ENCODE data around the gene ASPDH.
"Not testable (repeated sequence)": the region's sequence is repeated elsewhere in the genome, so short reads cannot be mapped to it uniquely, and the experiment has no call there.

ASPDH gene

GRCh38 chr19:50547385-50548190 is 33.9 kb upstream of the ASPDH start:
- no peak for DNase-seq (ENCODE audit: low read depth)

DNA sequence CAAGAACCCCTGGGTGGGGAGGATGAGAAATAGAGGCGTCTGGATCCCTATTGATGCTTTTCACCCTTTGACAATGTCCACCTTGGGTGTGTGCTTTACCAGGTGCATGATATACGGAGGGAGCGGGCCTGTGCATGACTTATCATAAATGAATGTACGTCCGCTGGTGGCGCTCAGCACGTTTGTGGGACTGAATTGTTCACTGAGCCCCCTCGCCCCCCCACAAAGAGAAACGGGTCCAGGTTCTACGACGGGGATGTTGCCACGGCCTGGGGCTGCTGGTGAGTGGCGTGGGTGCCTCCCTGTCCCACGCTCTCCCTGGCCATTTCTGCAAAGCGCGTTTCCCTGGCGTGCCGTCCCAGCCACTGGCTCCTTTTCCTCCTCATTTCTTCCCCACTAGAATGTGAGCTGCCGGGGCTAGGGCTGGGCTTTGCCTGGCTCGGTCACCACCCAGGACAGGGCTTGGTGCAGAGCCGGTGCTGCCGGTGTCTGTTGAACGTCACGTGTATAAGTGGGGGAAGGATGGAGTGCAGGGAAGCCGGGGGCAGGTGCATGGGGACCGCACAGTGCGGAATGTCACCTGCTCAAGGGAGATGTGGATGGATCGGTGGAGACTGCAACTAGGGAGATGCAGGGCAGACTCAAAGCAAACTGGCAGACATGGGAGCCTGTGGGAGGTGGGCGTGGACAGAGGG is 33.0 kb upstream of the ASPDH start:
- DNase-seq (ENCODE audit: low read depth), result no peak

DNA sequence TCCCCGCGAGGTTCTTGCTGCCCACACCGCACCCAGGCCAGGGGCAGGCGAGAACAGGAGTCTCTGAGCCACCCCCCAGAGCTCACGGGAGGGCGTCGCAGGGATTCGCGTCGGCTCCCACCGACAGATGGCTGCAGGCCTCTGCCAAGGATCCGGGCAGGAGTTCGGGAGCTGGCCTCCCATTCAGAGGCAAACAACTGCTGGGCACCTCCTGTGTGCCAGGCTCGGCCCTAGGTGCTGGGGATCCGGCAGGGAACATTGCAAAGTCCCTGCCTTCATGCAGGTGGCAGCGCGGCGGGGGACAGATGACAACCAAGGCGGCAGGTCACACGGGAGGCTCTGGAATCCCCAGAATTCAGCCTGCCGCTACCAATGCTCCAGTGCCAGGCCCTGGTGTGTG is 29.2 kb upstream of the ASPDH start:
- DNase-seq (ENCODE audit: low read depth), result no peak

DNA sequence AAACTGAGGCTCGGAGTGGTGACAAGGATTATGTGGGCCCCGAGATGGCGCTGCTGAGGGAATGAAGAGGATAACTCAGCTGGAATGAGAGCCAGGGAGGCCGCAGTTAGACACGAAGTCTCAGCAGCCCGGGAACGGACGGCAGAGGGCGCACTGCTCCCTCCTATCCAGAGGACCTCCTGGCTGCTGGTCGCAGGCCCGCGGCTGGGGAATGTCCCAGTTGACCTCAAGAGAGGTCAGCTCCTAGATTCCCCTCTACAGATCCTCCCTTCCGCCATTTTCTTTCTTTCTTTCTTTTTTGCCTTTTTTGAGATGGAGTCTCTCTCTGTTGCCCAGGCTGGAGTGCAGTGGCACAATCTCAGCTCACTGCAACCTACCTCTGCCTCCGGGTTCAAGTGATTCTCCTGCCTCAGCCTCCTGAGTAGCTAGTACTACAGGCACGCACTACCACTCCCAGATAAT is 24.1 kb upstream of the ASPDH start:
- DNase-seq (ENCODE audit: low read depth), result peak; percentile 18

GRCh38 chr19:50537306-50537685 is 23.6 kb upstream of the ASPDH start:
- no peak for DNase-seq (ENCODE audit: low read depth)

DNA sequence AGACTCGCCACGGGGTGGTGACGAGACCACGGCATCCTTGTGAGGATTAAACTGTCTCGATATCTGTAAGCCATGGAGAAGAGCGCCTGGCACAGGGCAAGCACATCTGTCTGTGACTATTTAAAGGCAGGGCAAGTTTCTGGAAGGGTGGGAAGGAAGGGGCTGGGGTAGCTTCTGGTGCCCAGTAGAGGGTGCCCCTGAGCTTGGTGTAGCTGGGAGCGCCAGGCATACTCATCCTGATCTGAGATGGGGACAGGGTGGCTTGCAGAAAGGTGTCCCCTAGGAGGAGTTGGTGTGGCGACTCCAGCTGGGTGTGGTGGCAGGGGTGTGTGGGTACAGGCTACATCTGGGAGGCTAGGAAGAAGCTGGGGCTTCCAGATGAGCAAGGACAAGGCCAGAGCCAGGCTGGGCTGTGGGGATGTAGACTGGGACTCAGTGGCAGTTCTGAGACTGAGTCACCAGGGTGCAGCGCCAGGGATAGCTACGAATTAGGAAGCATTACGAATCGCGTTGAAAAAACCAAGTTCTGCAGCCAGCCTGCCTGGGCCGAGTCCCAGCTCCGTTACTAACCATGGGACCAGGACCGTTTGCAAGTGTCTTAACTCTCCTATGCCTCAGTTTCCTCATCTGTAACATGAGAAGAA is 23.1 kb upstream of the ASPDH start:
- no peak for DNase-seq (ENCODE audit: low read depth)

- no peak for DNase-seq (ENCODE audit: low read depth)
Measured at GRCh38 chr19:50535672-50536187, 22.0 kb upstream of the ASPDH start.

- no peak for DNase-seq (ENCODE audit: low read depth)
Measured at GRCh38 chr19:50534478-50534877, 20.8 kb upstream of the ASPDH start.

- DNase-seq (ENCODE audit: low read depth), result no peak
Measured at GRCh38 chr19:50532952-50533351, 19.2 kb upstream of the ASPDH start.

DNA sequence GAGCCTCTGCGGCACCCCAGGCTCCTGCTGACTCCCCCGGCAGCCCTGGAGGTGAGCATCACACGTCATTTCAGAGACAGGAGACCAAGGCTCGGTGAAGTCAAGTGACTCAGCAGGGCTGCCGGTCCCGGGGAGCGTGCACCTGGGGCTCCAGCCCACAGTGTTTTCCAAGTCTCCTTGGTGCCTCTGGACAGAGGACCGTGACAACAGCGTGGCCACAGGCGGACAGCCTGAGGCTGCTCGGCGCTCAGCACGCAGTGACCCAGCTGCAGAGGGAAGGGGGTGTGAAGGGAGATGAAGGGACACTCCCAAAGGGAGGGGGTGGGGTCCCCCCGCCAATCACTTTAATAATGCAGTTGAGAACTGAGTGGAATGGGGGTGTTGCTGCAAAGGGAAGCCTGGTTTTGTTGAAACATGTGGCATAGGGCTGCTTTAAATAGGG is 17.5 kb upstream of the ASPDH start:
- DNase-seq (ENCODE audit: low read depth), result no peak

- not testable (repeated sequence) for DNase-seq (ENCODE audit: low read depth)
Measured at GRCh38 chr19:50528052-50528451, 14.3 kb upstream of the ASPDH start.

DNA sequence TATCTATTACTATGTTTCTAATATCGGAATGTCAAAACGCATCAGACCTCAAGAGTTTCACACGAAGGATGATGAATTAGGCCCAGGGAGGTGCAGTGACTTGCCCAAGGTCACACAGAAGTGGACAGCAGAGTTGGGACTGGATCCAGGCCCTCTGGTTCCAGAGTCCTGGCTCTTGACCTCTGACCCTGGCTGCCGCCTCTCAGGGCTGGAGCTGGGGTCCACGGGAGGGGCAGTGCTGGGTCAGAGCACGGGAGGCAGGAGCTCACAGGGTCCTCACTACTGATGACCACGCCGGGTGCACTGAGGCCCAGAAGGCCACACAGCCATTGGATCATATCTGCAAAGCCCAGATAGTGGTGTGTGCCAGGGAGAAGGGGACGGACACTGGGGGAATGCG is 9.2 kb upstream of the ASPDH start:
- DNase-seq (ENCODE audit: low read depth), result no peak

GRCh38 chr19:50520822-50521465 is 7.2 kb upstream of the ASPDH start:
- no peak for DNase-seq (ENCODE audit: low read depth)

DNA sequence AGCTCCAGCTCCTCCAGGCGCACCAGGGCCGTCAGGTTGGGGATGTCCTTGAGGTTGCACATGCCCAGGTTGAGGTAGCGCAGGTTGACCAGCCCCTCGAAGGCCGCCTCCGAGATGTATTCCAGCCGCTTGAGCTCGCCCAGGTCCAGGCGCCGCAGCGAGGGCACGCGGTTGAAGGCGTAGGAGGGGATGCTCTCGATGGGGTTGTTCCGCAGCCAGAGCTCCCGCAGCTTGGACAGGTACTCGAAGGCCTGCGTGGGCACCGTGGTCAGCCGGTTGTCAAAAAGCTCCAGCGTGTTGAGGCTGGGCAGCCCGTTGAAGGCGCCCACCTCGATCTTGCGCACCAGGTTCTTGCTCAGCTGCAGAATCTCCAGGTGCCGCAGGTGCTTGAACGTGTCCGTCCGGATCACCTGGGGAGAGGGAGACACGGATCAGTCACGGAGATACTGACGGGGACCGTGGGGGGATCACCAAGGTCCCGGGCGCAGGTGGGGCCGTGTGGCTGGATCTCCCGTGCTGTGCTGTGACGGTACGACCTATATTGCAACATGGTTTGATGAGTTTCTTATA is 5.4 kb upstream of the ASPDH start:
- DNase-seq (ENCODE audit: low read depth), result no peak

DNA sequence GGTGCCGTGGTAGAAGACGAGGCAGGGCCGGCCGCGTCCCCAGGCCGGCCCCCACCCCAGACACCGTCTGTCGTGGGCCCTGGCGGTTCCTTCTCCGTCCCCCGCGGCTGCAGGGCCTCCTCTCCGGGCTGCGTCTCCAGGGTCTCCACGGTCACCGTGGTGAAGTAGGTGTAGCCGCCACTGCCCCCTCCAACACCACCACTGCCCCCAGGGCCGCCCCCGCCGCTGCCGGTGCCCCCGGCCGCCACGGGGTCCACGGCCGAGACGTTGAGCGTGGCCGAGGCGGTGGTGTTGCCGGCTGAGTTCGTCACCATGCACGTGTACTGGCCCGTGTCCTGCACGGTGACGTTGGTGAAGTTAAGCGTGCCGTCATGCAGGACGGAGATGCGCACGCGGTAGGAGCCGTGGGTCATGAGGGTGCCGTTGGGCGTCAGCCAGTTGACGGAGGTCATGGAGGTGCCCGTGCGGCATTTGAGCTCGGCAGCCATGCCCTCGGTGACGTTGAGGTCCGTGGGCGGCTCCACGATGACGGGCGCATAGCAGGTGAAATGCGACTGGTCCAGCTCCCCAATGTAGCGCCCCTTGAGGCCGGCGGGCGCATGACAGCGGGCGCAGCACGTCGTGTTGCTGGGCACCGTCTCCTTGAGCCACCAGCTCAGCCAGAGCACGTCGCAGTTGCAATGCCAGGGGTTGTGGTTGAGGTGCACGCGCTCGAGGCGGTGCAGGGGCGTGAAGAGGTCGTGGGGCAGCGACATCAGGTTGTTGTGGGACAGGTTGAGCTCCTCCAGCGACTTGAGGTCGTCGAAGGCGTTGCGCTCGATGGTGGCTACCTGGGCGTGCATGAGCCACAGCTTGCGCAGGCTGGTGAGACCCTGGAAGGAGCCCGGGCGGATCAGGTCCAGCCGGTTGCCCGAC is 4.6 kb upstream of the ASPDH start:
- DNase-seq (ENCODE audit: low read depth), result no peak

DNA sequence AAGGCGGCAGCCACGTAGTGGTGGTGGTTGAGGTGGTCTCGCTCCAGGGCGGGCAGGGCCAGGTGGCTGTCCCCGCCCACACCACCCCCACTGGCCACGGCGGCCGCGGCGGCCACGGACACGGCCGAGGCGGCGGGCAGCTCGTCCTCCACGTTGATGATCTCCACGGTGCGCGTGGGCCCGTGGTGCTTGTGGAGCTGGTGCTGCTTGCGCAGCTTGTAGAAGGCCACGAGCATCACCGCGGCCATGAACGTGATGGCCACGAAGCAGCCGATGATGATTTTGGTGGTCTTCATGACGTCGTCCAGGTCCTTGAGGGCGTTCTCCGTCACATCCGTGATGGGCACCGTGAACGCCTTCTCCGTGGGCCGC is 4.0 kb upstream of the ASPDH start:
- no peak for DNase-seq (ENCODE audit: low read depth)

DNA sequence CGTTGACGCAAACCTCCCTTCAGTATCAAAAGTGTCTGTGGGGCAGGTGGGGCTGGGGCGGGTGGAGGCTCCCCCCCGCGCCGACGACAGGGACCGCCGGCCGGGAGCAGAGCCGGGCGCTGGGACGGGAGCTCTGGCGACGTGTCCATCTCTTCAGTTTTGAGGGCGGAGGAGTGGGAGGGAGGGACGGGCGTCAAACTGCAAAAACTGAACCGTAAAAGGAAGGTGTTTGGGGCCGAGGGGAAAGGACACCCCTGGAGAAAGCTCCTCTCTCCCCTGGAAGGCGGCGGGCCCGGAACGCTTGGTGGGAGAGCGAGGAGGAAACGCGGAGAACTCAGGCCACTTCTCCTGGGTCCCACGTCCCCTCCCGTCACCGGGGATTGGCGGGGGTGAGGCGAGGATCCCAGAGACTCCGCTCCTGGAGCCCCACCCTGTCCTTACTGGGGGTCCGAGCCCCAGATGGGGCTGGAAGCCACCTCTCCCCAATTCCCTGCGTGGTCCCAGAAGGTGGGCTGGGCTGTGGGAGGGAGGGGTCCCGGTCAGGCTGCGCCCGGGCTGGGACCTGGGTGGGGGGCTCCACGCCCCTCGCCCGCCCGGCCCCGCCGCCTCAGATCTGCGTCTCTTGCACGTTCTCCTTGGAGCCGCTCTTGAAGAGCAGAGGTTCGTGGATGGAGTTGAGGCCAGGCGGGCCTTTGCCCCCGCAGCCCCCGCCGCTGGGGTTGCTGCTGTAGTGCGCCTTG is 3.4 kb upstream of the ASPDH start:
- DNase-seq (ENCODE audit: low read depth), result no peak

- DNase-seq (ENCODE audit: low read depth), result no peak
Measured at GRCh38 chr19:50516456-50516855, 2.7 kb upstream of the ASPDH start.

DNA sequence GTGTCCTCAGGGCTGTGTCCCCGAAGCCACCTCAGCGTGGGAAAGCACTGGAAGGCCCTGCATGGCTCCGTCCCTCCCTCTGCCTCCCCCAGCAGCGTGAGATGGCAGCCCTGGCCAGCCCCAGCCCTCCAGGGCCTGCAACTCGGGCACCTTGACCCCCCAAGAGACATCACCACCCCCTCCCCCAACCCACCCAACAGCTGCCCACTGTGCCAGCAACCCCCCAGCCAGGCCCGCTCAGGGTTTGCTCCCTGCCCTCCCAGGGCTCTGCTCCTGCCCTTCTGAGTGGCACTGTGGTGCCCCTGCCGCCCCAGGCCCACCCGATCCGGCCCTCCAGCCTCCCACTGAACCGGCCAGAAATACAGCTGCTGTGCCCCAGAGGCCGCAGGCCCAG is 1.5 kb upstream of the ASPDH start:
- DNase-seq (ENCODE audit: low read depth), result no peak
